NCI-H82 treated with DMSO at 0.1 percent for 48 hours (cell line): ENCODE data around the gene GUCY1B1.
A peak's percentile ranks its signal among the peaks of the same experiment; 100 is the strongest.

ENCODE experiments used
- DNase-seq: peaks from one replicate; lab custom pipeline; 2025; ENCODE audit not compliant: unreplicated experiment; lab: John Stamatoyannopoulos, UW

Gene GUCY1B1

DNA sequence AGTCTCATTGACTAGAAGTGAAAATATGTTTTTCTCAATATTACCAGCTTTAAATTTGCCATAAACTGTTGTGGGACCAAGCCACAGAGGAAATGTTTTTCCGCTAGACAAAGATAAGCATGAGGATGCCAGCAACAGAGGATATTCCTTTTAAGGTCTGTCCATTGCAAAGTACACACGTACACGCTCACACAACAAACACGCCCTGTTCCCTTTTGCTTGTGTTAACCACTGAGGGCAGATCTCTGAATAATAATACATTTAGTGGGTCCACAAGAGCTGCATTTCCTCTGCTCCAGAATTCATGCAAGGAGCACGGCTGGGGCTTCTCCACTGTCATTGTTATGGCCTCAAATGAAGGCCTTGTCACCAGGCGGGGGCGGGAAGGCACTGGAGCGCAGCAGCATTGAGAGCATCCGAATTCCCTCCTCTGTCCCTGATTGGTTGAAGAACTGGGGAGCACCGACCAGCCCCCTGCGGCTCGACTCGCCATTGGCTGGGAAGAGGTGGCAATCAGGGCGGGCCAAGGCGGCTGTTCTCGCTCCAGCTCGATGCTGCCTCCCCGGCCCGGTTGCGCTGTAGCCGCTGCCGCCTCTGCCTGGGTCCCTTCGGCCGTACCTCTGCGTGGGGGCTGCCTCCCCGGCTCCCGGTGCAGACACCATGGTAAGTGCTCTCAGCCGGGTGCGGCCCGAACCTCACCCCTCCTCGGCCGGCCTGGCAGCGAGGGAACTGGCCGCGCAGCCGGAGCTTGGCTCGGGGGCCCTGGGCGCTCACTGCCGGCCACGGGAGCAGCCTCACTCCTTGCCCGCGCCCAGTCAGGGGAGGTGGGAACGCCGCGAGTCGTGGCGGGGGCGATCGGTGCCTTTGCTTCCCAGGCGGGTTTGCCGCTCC lies at the start of gene GUCY1B1:
GUCY1B1 (plus strand) TSS at position 541 of the 891 bp plus-strand sequence; CDS start at position 661, 120 bp downstream.
- peak; percentile 55 for DNase-seq

DNA sequence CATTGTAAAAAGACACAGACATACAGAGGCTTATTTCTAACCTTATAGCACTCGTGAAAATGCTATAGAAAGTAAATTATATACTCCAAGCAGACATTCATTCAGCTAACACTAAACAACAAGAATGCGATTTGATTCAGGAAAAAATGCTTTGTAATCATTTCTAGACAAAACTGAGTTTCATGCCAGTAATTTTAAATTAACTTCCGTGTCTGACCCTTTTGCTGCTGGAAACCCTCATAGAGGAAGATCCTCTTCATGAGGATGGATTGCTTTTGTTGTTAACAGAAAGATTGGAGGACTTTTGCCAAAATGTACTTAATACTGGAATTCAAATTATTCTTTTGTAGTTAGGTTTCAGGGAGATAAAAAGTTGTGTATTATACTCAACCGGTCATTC lies 48.9 kb upstream of the GUCY1B1 start:
- no peak for DNase-seq

DNA sequence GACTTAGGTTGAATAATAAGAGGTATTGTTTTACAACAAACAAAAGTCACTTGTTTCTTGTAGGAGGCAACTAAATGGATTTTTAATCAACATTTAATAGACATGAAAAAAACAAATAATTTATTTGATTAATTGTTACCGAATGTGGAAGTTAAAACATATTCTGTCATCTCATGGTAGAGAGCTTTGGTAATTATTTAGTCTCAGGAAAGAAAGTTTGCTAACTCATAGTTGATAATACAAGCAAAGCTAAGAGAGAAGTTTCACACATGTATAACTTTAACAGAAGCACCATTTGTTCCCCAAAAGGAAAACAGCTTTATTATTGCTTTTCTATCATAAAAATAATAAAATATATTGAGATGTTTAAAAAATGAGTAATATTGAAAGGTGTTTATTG lies 47.3 kb upstream of the GUCY1B1 start:
- no peak for DNase-seq

DNA sequence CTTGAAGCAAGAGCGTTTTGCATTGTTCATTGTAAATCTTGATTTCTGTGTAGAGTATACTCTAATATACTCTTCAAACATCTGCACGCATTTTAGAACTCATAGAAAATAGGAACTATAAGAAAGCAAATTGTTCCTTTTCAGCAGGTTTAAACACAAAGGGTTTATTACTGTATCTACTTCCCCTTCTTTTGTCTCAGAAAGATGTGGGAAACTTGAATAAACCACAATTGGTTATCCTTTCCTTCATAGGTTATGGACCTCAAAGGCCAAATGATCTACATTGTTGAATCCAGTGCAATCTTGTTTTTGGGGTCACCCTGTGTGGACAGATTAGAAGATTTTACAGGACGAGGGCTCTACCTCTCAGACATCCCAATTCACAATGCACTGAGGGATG lies 46.0 kb upstream of the GUCY1B1 start:
- no peak for DNase-seq

DNA sequence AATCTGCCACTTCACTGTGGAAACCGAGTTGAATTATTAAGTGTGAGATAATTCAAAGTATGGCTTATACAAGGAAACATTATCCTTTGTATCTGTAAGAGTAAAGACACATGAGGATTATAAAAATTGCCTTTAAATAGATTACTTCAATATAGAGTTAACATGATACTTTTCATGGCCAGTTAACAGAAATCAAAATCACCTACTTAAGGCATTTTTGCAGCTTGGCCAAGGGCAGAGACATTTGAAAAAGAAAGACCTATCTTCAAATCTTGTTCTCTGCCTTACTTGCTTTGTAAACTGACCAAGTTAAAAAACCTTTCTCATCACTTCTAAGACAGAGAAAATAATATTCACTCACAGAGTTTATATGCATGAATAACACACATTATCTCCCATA lies 44.9 kb upstream of the GUCY1B1 start:
- no peak for DNase-seq

DNA sequence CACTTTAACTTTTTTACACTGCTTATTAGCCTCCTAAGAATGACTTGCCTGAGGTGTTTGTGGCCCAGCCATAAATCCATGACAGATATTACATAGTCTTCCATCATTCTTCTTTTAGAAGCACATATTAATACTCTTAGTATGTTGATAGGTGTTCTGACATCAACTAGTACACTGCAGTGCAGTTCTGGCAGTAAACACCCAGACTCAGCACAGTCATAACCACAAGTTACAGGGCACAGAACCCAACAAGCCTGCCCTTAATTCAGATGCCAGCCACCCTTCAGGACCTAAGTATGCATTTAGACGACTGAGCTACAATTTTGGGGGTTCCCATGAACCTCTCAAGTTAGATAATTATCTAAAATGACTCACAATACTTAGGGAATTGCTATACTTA lies 36.5 kb upstream of the GUCY1B1 start:
- DNase-seq = no peak

DNA sequence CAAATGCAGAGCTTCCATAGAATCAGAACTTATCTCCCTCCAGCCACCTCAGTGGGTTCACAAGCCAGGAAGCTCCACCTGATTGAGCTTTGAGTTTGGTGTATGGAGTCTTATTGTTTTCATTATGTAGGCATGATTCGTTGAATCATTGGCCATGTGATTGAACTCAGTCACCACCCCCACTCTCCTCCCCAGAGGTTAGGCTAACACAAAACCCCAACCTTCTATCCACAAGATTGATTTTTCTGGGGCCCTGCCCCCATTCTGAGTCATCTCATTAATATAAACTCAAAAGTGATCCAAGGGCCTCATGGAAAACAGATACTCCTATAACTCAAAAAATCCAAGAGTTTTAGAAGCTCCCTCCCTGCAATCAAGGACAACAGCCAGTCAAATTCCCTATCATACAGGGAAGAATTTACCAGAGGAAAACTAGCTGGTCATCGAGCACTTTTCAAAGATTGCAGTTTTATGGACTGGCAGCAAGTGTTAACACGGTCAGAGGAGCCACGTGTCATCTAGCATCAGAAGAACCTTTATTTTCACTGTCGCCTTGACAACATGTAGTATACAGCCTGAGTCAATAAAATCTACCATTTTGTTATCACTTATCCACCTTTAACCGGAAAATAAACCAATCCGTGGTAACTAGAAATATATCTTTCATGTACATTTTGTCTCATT lies 35.9 kb upstream of the GUCY1B1 start:
- no peak for DNase-seq

DNA sequence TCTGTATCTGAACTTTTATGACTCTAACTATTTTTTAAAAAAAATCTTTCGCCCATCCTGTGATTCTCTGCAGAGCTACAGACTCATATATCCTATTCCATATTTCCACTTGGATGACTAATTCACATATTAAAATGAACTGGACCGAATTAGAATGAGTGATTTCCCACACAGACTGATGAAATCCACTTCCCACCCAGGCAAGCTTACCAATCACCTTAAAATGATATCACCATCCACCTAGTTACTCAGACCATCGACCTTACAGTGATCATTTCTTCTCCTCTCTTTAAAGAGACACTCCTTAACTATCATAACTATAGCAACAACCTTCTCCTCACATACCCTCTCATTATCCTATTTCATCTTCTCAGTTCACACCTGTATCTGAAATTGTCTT lies 34.1 kb upstream of the GUCY1B1 start:
- no peak for DNase-seq

DNA sequence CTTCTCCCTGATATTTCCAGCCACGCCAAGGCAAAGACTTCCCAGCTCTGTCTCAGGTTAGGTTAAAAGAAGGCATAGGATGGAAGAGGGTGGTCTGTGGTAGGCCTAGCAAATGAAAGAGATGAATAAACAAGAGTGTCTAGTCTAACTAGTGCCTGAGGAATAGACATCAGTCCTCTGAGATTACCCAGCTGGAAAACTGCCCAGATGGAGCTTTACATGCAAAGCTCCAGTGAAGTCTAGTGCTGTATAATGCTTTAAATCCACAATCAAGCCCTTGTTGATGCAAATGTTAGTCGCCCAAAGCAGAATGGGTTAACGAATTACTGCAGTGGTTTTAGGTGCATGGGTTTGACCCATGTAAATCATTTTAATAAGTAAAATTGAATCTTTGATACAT lies 24.8 kb upstream of the GUCY1B1 start:
- peak; percentile 65 for DNase-seq

DNA sequence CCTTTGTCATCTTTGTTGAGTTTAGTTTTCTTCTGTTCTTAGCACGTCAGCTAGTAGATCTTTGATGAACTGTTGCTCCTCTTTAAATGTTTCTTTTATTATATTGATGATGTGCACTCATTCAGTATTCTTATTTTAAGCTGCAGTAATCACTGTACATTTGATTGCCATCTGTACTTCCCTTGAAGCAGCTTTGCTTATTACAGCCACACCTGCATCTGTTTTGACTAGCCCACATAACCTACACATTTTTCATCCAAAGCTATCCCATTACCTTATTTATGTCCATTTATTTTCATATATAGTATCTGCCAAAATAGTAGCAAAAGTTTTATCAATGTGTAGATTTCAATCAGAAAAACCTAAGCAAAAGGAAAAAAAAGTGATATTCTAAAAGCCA lies 23.9 kb upstream of the GUCY1B1 start:
- DNase-seq = no peak

DNA sequence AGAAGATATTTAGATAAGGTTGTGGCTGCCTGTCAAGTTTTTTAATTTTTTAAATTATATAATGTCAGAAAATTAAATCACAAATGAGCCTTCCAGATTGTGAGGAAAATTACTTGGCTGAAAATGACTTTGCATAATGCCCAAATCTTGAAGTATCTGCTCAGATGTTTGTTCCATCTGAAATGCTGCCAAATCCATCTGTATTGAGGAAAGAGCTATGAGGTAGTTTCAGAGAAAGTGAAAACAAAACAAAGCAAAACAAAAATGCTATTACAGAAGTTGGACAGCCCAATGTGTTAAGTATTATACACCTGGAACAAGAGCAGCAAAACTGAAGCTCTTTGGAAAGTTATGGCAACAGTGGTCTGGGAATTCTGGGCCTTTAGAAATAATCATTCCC lies 23.3 kb upstream of the GUCY1B1 start:
- no peak for DNase-seq

DNA sequence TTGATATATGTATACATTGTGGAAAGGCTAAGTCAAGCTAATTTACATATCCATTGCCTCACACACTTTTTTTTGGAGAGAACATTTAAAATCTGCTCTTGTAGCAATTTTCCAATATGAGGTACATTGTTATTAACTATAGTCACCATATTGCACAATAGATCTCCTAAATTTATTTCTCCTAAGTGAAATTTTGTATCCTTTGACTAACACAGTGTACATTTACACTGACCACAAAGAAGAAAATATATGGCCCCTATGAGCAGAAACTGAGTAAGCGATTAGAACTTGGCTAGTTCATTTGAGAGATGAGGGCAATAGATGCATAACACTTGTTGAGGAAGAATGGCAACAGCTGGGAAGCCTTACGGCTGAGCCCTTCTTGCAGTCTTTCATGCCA lies 20.3 kb upstream of the GUCY1B1 start:
- no peak for DNase-seq

DNA sequence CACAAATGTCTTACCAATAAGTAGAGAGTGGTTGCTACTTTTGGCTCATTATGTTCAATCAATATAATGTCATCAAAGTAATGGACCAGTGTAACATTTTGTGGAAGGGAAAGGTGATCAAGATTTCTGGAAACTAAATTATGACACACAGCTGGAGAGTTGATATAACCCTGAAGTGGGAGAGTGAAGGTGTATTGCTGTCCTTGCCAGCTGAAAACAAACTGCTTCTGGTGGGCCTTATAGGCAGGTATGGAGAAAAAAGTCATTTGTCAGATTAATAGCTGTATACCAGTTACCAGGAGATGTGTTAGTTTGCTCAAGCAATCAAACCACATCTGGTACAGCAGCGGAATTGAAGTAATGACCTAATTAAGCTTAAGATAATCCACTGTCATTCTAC lies 17.3 kb upstream of the GUCY1B1 start:
- peak; percentile 38 for DNase-seq

DNA sequence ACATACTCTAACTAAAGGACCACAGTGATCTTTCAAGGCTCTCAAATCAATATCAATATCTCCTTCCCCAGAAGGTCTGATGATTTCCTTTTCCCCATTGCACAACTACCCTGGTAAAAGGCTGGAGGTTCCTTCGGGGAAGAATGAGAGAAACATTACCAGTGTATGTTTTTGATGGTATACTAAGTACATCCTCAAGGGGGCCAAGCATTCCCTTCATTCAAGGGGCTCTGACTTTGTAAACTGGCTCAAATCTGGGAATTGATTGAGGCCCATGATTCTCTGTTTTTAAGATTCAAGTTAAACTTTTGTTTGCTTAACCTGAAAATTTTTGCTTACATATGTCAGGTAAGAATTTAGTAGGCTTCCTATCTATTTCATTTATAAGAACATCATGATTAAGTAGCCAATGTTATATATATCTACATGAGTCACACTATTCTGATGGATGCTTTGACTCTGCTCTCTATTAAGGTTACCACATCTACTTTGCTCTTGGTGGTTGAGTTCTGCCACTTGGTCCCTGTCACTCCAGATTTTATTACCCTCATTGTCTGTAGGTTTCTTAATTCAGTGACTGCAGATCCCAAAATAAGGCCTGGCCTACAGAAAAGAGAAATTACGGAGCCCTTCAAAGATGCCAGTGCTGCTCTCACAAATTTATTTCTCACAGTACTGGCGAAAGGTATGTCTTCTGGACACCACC lies 16.4 kb upstream of the GUCY1B1 start:
- no peak for DNase-seq

DNA sequence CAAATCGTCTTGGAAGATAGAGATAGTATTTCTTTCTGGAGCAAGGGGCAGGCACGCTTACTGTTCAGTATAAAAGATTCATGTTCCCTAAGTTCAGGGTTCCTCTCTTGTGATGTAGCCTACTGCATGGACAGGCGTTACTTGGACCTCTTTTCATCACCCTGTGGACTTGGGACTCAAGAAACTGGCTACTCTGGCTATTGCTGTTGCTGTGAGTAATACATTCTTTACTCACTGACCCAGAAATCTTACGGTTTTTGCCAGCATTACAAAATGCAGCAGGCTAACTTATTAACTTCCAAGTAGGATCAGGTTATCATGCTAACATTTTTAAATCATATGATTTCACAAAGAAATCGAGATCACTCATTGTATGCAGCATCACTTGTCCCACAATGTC lies 12.8 kb upstream of the GUCY1B1 start:
- no peak for DNase-seq

DNA sequence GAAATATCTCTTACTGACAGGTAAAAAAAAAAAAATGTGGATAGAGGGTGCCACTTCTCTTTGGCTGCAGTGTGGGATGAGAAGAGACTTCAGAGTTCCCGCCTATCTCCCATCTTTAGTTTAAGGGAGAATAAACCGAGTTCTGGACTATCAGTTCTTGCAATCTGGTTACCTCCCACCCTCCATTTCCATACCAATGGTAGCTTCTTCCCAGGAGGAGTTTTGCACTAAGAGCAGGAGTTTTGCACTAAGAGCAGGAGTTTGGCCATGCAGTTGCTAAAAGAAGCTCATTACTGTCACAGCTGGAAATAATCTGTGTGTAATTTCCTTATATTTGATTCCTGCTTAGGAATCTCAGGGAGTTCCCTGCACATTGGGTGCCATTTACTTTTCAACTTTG lies 10.8 kb upstream of the GUCY1B1 start:
- DNase-seq = no peak

DNA sequence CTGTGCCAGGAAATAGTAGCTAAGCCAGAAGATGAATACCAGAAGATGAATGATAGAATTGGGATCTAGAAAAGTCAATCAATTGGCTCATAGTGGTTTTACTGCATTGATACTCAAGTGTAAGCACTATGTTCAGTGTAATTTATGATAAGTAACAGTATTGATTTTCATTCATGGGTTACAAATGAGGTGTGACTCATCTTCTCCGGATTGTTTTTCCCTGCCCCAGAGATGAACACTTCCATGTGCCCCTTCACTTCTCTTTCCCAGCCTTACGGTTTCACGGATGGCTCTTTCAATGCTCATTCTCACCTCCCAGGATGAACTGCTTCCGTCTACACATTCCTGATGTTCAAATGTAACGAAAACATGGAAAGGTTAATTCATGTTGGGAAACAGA lies 9.8 kb upstream of the GUCY1B1 start:
- DNase-seq = no peak

DNA sequence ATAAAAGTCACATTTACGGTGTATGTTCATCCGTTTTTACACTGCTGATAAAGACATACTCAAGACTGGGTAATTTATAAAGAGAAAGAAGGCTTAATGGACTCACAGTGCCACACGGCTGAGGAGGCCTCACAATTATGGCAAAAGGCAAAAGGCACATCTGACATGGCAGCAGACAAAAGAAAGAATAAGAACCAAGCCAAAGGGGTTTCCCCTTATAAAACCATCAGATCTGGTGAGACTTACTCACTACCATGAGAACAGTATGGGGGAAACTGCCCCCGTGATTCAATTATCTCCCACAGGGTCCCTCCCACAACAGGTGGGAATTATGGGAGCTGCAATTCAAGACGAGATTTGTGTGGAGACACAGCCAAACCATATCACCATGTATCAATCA lies 7.3 kb upstream of the GUCY1B1 start:
- DNase-seq = no peak

DNA sequence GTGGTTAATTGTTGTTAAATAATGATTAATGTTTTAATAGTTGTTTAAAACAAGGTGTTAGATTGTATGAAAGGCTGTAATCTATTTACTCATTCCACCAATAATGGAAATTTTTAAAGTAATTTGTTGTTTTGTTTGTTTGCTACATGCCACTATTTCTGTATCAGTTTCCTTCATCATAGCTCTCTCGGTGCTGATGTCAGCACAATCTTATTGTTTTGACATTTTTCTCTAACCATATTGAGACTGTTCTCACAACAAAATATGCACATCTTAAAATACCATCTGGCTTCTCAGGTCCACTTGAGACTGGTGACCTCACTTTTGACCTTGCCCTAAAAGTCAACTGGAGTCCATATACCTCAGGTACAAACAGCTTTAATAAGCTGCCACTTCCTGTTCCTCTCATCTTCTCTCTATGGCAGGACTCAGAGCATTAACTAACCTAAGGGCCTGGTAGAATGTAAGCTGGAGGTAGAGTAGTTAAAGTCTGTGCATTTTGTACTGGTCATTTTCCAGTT lies 1.0 kb upstream of the GUCY1B1 start:
- no peak for DNase-seq

DNA sequence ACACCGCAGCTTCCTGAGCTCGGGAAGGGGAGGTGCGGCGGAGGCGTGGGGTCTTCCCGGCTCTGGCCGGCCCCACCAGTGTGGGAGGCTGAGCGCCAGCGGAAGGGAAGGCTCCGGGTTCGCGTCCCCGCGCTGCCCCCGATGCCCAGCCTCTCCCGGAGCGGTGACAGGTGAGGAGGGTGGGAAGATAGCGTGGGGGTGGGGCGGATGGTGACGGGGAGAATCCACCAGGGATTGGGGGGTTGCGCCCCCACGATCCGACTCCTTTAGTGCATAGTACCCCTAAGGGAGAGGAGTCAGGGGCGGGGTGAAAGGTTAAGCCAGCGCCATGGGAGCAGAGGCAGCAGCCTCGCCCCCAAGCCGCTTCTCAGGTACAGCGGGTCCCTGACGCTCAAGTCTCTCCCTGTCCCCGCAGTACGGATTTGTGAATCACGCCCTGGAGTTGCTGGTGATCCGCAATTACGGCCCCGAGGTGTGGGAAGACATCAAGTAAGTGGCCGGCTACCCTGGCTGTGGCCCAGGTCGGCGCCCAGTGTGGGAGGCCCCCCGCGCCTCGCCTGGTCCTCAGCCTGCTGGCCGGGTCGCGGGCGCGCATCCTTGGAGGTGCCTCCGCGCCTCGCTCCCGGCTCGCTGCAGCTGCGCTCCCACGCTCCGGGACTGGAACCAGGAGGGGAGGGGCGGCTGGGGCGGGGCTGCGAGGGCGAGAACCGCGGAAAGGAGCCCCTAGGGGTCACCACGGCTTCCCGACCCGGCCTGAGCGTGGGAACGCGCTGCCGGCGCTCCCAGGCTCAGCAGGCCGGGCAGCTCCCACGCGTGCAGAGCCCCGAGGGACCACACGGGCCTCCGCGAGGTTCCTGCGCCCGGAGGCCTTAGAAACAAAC lies 791 bp downstream of the GUCY1B1 start:
- no peak for DNase-seq

DNA sequence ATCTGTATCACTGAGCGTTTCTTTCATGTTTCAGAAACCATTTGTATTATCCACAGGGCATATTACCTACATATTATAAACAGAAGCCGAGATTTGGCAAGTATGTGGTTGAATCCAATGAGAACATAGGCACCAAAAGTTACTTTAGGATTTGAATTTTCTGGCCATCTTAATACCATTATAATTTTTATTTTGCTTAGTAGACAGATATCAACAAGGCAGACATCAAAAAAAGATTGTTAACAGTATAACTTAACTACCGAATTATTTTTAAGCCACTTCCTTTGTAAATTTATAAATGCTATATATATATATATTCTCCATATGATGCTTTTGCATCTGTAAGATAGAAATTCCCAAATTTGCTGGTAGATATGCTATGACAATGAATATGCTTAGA lies 2.2 kb downstream of the GUCY1B1 start:
- no peak for DNase-seq
